ENCODE data around the gene ANAPC10. TPM values are rescaled to one million over a fixed set of nuclear protein-coding genes. Genes with fewer than 3 reads are reported as not detected.

ANAPC10 gene
- total and polyA plus RNA-seq, 2 experiments from 2014 or later = 34.4 to 59.2 TPM

DNA sequence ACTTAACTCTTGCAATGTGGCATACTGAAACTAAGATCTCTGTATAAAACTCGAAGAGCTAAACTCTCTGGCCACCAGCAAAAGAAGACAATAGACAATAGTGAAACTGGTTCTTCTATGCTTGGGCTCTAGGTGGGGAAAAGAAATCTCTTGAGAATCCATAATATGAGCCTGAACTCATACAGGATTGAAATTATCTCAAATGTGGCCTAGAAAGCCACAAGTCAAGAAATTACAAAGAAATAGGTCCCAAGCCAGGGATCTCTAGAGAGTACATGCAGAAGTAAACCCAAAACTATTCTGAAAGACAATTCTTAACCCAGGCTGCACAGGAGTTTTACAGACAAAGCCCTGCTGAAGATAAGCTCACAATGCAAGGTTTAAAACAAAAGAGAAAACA, 127.4 kb downstream of the ANAPC10 start:
- Histone ChIP-seq H3K27me3 (ENCODE audit: insufficient read depth) (no peaks in the 10 kb centered on the region), H3K4me1 (ENCODE audit: insufficient read depth) (no peaks in the 10 kb centered on the region), H3K4me2 (no peak overlapping the region), H4K20me1 (replicated peaks; ENCODE audit: insufficient read depth) (no peaks in the 10 kb centered on the region), H2AFZ (no peak overlapping the region), H3K79me2 (replicated peaks; ENCODE audit: insufficient read depth) (no peaks in the 10 kb centered on the region), H3K4me3 (no peak overlapping the region), H3K36me3 (ENCODE audit: insufficient read depth) (no peaks in the 10 kb centered on the region), H3K9me2 (ENCODE audit: insufficient read depth) (no peaks in the 10 kb centered on the region), H3F3A (replicated peaks; ENCODE audit: low read depth) (no peaks in the 10 kb centered on the region), H3K27ac (ENCODE audit: low read depth) (no peak overlapping the region)
- H3K4me3 Mint-ChIP-seq = no peak overlapping the region
- no peaks in the 10 kb centered on the region for H3K27me3 Mint-ChIP-seq (ENCODE audit: insufficient read depth, low read depth, poor library complexity)
- H3K36me3 Mint-ChIP-seq (ENCODE audit: low read depth) = no peaks in the 10 kb centered on the region
- ATAC-seq = no peak
- no peaks in the 10 kb centered on the region for H3K9me3 Mint-ChIP-seq
- TF ChIP-seq EZH2 (IDR thresholded peaks at IDR 0.05; ENCODE audit: low read depth, unreplicated experiment) (no peak), CREB1 (CRISPR knock-in tag; IDR thresholded peaks at IDR 0.05; ENCODE audit: low read depth) (no peak), ZNF114 (CRISPR knock-in tag; IDR thresholded peaks at IDR 0.05) (no peak), ZNF331 (CRISPR knock-in tag; IDR thresholded peaks at IDR 0.05; ENCODE audit: low read depth) (no peak), NANOG (IDR thresholded peaks at IDR 0.05; ENCODE audit: borderline replicate concordance) (no peak)
- TF ChIP-seq, protein P1, sequence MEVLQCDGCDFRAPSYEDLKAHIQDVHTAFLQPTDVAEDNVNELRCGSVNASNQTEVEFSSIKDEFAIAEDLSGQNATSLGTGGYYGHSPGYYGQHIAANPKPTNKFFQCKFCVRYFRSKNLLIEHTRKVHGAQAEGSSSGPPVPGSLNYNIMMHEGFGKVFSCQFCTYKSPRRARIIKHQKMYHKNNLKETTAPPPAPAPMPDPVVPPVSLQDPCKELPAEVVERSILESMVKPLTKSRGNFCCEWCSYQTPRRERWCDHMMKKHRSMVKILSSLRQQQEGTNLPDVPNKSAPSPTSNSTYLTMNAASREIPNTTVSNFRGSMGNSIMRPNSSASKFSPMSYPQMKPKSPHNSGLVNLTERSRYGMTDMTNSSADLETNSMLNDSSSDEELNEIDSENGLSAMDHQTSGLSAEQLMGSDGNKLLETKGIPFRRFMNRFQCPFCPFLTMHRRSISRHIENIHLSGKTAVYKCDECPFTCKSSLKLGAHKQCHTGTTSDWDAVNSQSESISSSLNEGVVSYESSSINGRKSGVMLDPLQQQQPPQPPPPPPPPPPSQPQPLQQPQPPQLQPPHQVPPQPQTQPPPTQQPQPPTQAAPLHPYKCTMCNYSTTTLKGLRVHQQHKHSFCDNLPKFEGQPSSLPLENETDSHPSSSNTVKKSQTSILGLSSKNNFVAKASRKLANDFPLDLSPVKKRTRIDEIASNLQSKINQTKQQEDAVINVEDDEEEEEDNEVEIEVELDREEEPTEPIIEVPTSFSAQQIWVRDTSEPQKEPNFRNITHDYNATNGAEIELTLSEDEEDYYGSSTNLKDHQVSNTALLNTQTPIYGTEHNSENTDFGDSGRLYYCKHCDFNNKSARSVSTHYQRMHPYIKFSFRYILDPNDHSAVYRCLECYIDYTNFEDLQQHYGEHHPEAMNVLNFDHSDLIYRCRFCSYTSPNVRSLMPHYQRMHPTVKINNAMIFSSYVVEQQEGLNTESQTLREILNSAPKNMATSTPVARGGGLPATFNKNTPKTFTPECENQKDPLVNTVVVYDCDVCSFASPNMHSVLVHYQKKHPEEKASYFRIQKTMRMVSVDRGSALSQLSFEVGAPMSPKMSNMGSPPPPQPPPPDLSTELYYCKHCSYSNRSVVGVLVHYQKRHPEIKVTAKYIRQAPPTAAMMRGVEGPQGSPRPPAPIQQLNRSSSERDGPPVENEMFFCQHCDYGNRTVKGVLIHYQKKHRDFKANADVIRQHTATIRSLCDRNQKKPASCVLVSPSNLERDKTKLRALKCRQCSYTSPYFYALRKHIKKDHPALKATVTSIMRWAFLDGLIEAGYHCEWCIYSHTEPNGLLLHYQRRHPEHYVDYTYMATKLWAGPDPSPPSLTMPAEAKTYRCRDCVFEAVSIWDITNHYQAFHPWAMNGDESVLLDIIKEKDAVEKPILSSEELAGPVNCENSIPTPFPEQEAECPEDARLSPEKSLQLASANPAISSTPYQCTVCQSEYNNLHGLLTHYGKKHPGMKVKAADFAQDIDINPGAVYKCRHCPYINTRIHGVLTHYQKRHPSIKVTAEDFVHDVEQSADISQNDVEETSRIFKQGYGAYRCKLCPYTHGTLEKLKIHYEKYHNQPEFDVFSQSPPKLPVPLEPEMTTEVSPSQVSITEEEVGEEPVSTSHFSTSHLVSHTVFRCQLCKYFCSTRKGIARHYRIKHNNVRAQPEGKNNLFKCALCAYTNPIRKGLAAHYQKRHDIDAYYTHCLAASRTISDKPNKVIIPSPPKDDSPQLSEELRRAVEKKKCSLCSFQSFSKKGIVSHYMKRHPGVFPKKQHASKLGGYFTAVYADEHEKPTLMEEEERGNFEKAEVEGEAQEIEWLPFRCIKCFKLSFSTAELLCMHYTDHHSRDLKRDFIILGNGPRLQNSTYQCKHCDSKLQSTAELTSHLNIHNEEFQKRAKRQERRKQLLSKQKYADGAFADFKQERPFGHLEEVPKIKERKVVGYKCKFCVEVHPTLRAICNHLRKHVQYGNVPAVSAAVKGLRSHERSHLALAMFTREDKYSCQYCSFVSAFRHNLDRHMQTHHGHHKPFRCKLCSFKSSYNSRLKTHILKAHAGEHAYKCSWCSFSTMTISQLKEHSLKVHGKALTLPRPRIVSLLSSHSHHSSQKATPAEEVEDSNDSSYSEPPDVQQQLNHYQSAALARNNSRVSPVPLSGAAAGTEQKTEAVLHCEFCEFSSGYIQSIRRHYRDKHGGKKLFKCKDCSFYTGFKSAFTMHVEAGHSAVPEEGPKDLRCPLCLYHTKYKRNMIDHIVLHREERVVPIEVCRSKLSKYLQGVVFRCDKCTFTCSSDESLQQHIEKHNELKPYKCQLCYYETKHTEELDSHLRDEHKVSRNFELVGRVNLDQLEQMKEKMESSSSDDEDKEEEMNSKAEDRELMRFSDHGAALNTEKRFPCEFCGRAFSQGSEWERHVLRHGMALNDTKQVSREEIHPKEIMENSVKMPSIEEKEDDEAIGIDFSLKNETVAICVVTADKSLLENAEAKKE (CRISPR knock-in tag; IDR thresholded peaks at IDR 0.05) = no peak
- H3K27ac Mint-ChIP-seq = no peak overlapping the region
- DNase-seq (ENCODE audit: low spot score) = no peak
- no peaks in the 10 kb centered on the region for H3K4me1 Mint-ChIP-seq

DNA sequence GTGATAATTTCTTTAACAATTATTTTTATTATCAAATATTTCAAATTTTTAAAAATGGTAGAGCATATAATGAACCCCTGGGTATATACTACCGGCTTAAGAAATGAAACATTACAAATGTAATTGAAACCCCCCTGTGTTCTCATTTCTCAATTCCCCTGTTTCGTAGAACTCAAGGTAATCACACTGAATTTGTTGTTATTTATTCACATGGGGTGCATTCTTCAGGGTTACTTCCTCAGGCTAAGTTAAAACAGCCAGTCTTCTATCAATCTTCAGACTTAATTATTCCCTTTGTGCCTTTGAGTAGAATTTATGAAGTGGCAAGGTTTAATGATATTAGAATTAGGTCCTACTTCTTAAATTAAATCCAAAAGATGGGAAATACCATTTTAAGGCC, 128.2 kb downstream of the ANAPC10 start:
- Histone ChIP-seq H3K4me2 (no peak overlapping the region), H3K9me2 (ENCODE audit: insufficient read depth) (no peaks in the 10 kb centered on the region), H3K36me3 (ENCODE audit: insufficient read depth) (no peaks in the 10 kb centered on the region), H3K4me3 (no peak overlapping the region), H3K79me2 (replicated peaks; ENCODE audit: insufficient read depth) (no peaks in the 10 kb centered on the region), H4K20me1 (replicated peaks; ENCODE audit: insufficient read depth) (no peaks in the 10 kb centered on the region), H2AFZ (no peak overlapping the region), H3K4me1 (ENCODE audit: insufficient read depth) (no peaks in the 10 kb centered on the region), H3F3A (replicated peaks; ENCODE audit: low read depth) (no peaks in the 10 kb centered on the region), H3K27ac (ENCODE audit: low read depth) (no peak overlapping the region), H3K27me3 (ENCODE audit: insufficient read depth) (no peaks in the 10 kb centered on the region)
- H3K9me3 Mint-ChIP-seq = no peaks in the 10 kb centered on the region
- ATAC-seq = no peak
- no peaks in the 10 kb centered on the region for H3K27me3 Mint-ChIP-seq (ENCODE audit: insufficient read depth, low read depth, poor library complexity)
- no peak overlapping the region for H3K27ac Mint-ChIP-seq
- no peak overlapping the region for H3K4me3 Mint-ChIP-seq
- no peak for DNase-seq (ENCODE audit: low spot score)
- no peaks in the 10 kb centered on the region for H3K4me1 Mint-ChIP-seq
- no peaks in the 10 kb centered on the region for H3K36me3 Mint-ChIP-seq (ENCODE audit: low read depth)
- TF ChIP-seq CREB1 (CRISPR knock-in tag; IDR thresholded peaks at IDR 0.05; ENCODE audit: low read depth) (no peak), JUNB (IDR thresholded peaks at IDR 0.05; ENCODE audit: unreplicated experiment) (no peak)
- TF ChIP-seq, protein P2, sequence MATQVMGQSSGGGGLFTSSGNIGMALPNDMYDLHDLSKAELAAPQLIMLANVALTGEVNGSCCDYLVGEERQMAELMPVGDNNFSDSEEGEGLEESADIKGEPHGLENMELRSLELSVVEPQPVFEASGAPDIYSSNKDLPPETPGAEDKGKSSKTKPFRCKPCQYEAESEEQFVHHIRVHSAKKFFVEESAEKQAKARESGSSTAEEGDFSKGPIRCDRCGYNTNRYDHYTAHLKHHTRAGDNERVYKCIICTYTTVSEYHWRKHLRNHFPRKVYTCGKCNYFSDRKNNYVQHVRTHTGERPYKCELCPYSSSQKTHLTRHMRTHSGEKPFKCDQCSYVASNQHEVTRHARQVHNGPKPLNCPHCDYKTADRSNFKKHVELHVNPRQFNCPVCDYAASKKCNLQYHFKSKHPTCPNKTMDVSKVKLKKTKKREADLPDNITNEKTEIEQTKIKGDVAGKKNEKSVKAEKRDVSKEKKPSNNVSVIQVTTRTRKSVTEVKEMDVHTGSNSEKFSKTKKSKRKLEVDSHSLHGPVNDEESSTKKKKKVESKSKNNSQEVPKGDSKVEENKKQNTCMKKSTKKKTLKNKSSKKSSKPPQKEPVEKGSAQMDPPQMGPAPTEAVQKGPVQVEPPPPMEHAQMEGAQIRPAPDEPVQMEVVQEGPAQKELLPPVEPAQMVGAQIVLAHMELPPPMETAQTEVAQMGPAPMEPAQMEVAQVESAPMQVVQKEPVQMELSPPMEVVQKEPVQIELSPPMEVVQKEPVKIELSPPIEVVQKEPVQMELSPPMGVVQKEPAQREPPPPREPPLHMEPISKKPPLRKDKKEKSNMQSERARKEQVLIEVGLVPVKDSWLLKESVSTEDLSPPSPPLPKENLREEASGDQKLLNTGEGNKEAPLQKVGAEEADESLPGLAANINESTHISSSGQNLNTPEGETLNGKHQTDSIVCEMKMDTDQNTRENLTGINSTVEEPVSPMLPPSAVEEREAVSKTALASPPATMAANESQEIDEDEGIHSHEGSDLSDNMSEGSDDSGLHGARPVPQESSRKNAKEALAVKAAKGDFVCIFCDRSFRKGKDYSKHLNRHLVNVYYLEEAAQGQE (IDR thresholded peaks at IDR 0.05; ENCODE audit: unreplicated experiment) = no peak

All from GM23338 (cell line).